Ascending aorta (tissue), 2 donors: ENCODE measurements around the gene P2RX7. TPM values are rescaled to one million over a fixed set of nuclear protein-coding genes. Genes with fewer than 3 reads are reported as not detected.
A peak's percentile ranks its signal among the peaks of the same experiment; 100 is the strongest.

ENCODE experiments used
- DNase-seq, 2 donors: peaks; one replicate each; pipeline ENCODE4 v3.0.0-alpha.2; 2019; ENCODE audit warnings: low spot score in 2 of 2
- H3K27ac ChIP-seq, 2 donors: fragments of 200-600 bp; sonication (generic); one replicate each; pipeline ENCODE4 v1.5.1; 2016 to 2017; ENCODE audit warnings: mild to moderate bottlenecking in 1 of 2
- H3K27me3 ChIP-seq: fragments of 200-600 bp; sonication (generic); one replicate; pipeline ENCODE4 v1.5.1; 2017
- H3K36me3 ChIP-seq, 2 donors: fragments of 200-600 bp; sonication (generic); one replicate each; pipeline ENCODE4 v1.5.1; 2016
- H3K4me1 ChIP-seq, 2 donors: fragments of 200-600 bp; sonication (generic); one replicate each; pipeline ENCODE4 v1.5.1; 2016 to 2017; ENCODE audit warnings: mild to moderate bottlenecking in 1 of 2
- H3K4me3 ChIP-seq, 2 donors: fragments of 200-600 bp; sonication (generic); one replicate each; pipeline ENCODE4 v1.5.1; 2016 to 2017; ENCODE audit warnings: mild to moderate bottlenecking in 1 of 2
- H3K9me3 ChIP-seq, 2 donors: fragments of 200-600 bp; sonication (generic); one replicate each; pipeline ENCODE4 v1.5.1; 2016
- intact Hi-C: fragments of 100-400 bp; cut with DNase I; formaldehyde crosslinking; loops from one replicate; pipeline ENCODE4 v1.15.1; 2023
- total RNA-seq: library from RNA; depleted of rRNA; stranded (reverse); fragments of >200 nt; gene quantifications from one replicate; pipeline ENCODE4 v1.1.0, GENCODE V29; 2016
- TF ChIP-seq, protein P1 (sequence below), 3 experiments: fragments of 200-600 bp in 2 of 3; fragments of 450-650 bp in 1 of 3; sonication (generic) in 2 of 3; IDR thresholded peaks; one replicate each; pipeline ENCODE4 v1.5.1; 2016 to 2019; ENCODE audit warnings: antibody characterized with exemption in 3 of 3, mild to moderate bottlenecking in 1 of 3, moderate library complexity in 1 of 3

Gene P2RX7
- total RNA-seq, 1 donor from 2014 or later: 1.1 TPM

DNA sequence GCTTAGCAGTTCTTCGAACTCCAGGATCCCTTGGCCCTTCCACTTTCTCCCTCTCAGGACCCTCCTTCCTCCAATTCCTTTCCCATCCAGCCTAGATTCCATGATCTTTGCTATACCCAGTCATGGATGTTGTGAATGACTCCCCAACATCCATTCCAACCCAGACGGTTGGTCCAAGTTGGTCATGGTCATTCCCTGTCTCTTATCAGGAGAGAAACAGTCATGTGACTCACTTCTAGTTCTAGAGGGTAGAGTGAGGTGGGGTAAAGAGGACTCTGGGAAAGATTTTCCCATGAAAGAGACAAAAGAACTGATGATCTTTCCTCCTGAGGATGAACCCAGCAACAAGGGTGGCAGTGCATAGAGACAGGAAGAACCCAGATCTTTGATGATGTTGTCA lies 9.2 kb upstream of the P2RX7 start:
- Histone ChIP-seq H3K4me3 (no peak overlapping the region), H3K36me3 (no peaks in the 10 kb centered on the region), H3K27me3 (no peaks in the 10 kb centered on the region), H3K4me1 (no peaks in the 10 kb centered on the region), H3K9me3 (no peaks in the 10 kb centered on the region), H3K27ac (no peak overlapping the region)
- intact Hi-C loops: no loop called here
- DNase-seq: no peak
- TF ChIP-seq, protein P1, sequence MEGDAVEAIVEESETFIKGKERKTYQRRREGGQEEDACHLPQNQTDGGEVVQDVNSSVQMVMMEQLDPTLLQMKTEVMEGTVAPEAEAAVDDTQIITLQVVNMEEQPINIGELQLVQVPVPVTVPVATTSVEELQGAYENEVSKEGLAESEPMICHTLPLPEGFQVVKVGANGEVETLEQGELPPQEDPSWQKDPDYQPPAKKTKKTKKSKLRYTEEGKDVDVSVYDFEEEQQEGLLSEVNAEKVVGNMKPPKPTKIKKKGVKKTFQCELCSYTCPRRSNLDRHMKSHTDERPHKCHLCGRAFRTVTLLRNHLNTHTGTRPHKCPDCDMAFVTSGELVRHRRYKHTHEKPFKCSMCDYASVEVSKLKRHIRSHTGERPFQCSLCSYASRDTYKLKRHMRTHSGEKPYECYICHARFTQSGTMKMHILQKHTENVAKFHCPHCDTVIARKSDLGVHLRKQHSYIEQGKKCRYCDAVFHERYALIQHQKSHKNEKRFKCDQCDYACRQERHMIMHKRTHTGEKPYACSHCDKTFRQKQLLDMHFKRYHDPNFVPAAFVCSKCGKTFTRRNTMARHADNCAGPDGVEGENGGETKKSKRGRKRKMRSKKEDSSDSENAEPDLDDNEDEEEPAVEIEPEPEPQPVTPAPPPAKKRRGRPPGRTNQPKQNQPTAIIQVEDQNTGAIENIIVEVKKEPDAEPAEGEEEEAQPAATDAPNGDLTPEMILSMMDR (IDR thresholded peaks at IDR 0.05): no peak

DNA sequence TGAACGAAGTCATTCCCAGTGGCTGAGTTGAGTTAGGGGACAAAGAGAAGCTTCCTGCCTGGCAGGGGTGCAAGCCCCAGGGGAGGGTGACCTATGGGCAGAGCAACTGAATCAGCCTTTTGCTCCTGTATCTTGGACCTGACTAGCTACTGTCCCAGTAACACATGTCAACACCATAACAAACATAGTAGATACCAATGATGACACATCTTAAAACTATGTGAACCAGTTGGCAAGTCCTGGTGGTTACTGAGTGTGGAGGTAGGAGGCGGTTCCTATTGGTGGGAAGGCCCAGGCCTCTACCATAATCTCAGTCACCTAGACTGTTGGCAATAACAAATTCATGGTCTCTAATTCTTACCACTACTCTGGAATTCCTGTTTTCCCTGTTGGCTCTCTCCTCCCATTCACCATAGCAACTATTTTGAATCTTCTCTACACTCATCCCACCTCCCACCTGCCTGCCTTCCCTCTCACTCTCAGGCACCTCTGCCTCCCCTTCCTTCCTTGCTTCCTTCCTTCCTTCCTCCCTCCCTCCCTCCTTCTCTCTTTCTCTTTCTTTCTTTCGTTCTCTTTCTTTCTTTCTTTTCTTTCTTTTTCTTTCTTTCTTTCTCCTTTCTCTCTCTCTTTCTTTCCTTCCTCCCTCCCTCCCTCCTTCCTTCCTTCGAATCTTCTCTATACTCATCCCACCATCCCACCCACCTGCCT lies 8.1 kb upstream of the P2RX7 start:
- H3K27ac ChIP-seq: no peak overlapping the region
- TF ChIP-seq, protein P1 (IDR thresholded peaks at IDR 0.05): no peak
- no peaks in the 10 kb centered on the region for H3K4me1 ChIP-seq
- intact Hi-C loops: no loop called here
- no peaks in the 10 kb centered on the region for H3K27me3 ChIP-seq
- no peaks in the 10 kb centered on the region for H3K36me3 ChIP-seq
- no peak for DNase-seq
- H3K4me3 ChIP-seq: no peak overlapping the region
- no peaks in the 10 kb centered on the region for H3K9me3 ChIP-seq

DNA sequence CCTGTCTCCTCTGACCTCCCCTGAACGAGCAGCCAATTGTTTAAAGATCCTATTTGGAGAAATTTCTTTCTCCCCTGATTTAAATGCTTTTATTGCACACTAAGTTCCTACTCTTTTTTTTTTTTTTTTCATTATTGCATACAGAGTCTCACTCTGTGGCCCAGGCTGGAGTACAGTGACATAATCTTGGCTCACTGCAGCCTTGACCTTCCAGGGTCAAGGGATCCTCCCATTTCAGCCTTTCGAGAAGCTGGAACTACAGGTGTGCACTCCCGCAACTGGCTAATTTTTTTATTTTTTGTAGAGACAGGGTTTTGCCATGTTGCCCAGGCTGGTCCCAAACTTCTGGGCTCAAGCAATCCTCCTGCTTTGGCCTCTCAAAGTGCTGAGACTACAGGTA lies 5.2 kb upstream of the P2RX7 start:
- Histone ChIP-seq H3K27ac (no peak overlapping the region), H3K4me1 (no peaks in the 10 kb centered on the region), H3K9me3 (no peaks in the 10 kb centered on the region), H3K27me3 (no peaks in the 10 kb centered on the region), H3K4me3 (no peak overlapping the region), H3K36me3 (no peaks in the 10 kb centered on the region)
- TF ChIP-seq, protein P1 (IDR thresholded peaks at IDR 0.05): no peak
- intact Hi-C loops: no loop called here
- no peak for DNase-seq

DNA sequence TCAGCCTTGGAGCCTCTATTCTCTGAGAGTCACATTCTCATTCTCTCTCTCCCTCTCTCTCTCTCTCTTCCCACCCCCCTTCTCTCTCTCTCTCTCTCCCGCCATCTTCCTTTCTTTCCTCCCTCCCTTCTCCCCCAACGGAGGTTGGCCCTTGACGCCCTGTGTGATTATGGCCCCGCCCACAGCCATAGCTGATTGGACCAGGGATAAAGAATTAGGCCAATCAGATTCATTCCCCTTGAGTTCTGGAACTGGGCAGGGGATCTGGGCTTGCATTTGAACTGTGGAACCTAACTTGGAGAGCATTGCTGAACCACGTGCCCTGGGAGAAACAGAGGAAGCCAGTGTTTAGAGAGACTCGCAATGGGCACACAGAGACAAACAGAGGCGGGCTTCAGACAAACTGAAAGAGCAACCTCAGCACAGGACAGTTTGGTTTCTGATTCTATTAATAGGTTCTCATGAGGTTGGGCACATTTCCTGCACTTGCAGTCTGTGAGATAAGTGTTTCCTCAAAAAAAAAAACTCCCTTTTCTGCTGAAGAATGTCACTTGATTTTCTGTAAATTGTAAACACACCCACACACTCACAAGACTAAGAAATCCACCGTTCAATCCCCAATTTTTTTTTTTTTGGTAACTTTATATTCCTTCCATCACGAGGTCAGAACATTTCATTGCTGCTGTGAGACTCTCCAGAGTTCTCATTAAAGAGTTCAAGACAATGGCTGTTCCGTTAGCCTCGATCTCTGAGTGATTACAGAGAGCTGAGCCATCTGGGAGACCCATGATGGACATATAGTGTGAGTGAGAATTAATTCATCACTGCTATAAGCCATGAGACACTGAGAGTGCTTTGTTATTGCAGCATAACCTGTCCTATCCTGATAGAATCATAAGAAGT lies 3.5 kb upstream of the P2RX7 start:
- intact Hi-C loops: no loop called here
- Histone ChIP-seq H3K36me3 (no peaks in the 10 kb centered on the region), H3K27ac (peak overlapping the region; percentile 18 to 51), H3K4me1 (no peaks in the 10 kb centered on the region), H3K9me3 (no peaks in the 10 kb centered on the region), H3K27me3 (no peaks in the 10 kb centered on the region), H3K4me3 (peak overlapping the region in 1 of 2 donors; percentile 33)
- TF ChIP-seq, protein P1 (IDR thresholded peaks at IDR 0.05): no peak
- DNase-seq: peak; percentile 50 to 89

DNA sequence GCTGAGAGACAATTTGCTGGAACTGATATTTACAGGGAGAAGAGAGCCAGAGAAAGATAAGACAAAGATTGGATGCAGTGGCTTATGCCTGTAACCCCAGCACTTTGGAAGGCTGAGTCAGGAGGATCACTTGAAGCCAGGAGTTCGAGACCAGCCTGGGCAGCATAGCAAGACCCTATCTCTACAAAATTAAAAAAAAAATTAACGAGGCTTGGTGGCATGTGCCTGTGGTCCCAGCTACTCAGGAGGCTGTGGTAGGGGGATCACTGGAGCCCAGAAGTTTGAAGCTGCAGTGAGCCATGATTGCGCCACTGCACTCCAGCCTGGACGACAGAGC lies 2.9 kb upstream of the P2RX7 start:
- peak overlapping the region; percentile 18 to 46 for H3K27ac ChIP-seq
- H3K4me1 ChIP-seq: no peaks in the 10 kb centered on the region
- no peaks in the 10 kb centered on the region for H3K27me3 ChIP-seq
- TF ChIP-seq, protein P1 (IDR thresholded peaks at IDR 0.05): no peak
- H3K4me3 ChIP-seq: no peak overlapping the region
- H3K9me3 ChIP-seq: no peaks in the 10 kb centered on the region
- intact Hi-C loops: no loop called here
- DNase-seq: no peak
- no peaks in the 10 kb centered on the region for H3K36me3 ChIP-seq
